HG03095 (cell line): Measurements from ENCODE around the gene EVA1C.
"Not testable (repeated sequence)": the region's sequence is repeated elsewhere in the genome, so short reads cannot be mapped to it uniquely, and the experiment has no call there.

Source experiments
- ATAC-seq: cut with Tn5 transposase; IDR thresholded peaks from one replicate; pipeline ENCODE4 v1.9.1; 2021; ENCODE audit warnings: moderate library complexity; ENCODE audit not compliant: unreplicated experiment

EVA1C gene

GRCh38 chr21:32424191-32424535 lies 11.7 kb downstream of the EVA1C start:
- ATAC-seq: no peak

GRCh38 chr21:32424674-32425073 lies 12.2 kb downstream of the EVA1C start:
- no peak for ATAC-seq

- no peak for ATAC-seq
These were observed 13.1 kb downstream of the EVA1C start for GRCh38 chr21:32425628-32426027.

- no peak for ATAC-seq
These were observed 13.6 kb downstream of the EVA1C start for GRCh38 chr21:32426066-32426465.

- no peak for ATAC-seq
These were observed 14.1 kb downstream of the EVA1C start for GRCh38 chr21:32426592-32427051.

GRCh38 chr21:32427958-32428623 lies 15.6 kb downstream of the EVA1C start:
- no peak for ATAC-seq

GRCh38 chr21:32432982-32433660 lies 20.6 kb downstream of the EVA1C start:
- not testable (repeated sequence) for ATAC-seq

- ATAC-seq: no peak
These were observed 25.2 kb downstream of the EVA1C start for GRCh38 chr21:32437729-32438128.

- no peak for ATAC-seq
These were observed 30.2 kb downstream of the EVA1C start for GRCh38 chr21:32442566-32443318.

- ATAC-seq: no peak
These were observed 32.6 kb downstream of the EVA1C start for GRCh38 chr21:32445101-32445500.

- ATAC-seq: not testable (repeated sequence)
These were observed 33.9 kb downstream of the EVA1C start for GRCh38 chr21:32446440-32446839.

- no peak for ATAC-seq
These were observed 34.7 kb downstream of the EVA1C start for GRCh38 chr21:32447224-32447623.

GRCh38 chr21:32448803-32449594 lies 36.5 kb downstream of the EVA1C start:
- ATAC-seq: no peak

- ATAC-seq: not testable (repeated sequence)
These were observed 38.6 kb downstream of the EVA1C start for GRCh38 chr21:32450881-32451701.

GRCh38 chr21:32452191-32452590 lies 39.7 kb downstream of the EVA1C start:
- ATAC-seq: not testable (repeated sequence)

- no peak for ATAC-seq
These were observed 40.1 kb downstream of the EVA1C start for GRCh38 chr21:32452641-32453040.

GRCh38 chr21:32455548-32455947 lies 43.0 kb downstream of the EVA1C start:
- ATAC-seq: no peak

- ATAC-seq: no peak
These were observed 44.0 kb downstream of the EVA1C start for GRCh38 chr21:32456497-32456918.

- no peak for ATAC-seq
These were observed 44.9 kb downstream of the EVA1C start for GRCh38 chr21:32457360-32457840.

- ATAC-seq: no peak
These were observed 45.5 kb downstream of the EVA1C start for GRCh38 chr21:32457962-32458361.
